Stimulated activated CD4-positive, alpha-beta T cell treated with anti-CD3 and anti-CD28 coated beads, Interleukin-12 subunit alpha, Interleukin-12 subunit beta, amount 100 ng/mL, for 48 hours (primary cell): ENCODE data around the gene POLE3.
"Not testable (repeated sequence)": the region's sequence is repeated elsewhere in the genome, so short reads cannot be mapped to it uniquely, and the experiment has no call there.

ENCODE experiments used
- DNase-seq, 3 donors: peaks; one replicate each; pipeline ENCODE4 v3.0.0-alpha.2; 2020; ENCODE audit warnings: low read depth in 2 of 3, low spot score in 1 of 3

Gene POLE3

GRCh38 chr9:113376634-113377567, 33.6 kb downstream of the POLE3 start, which contains the start of gene HDHD3:
Gene HDHD3 (minus strand): TSS chr9:113376986. CDS start chr9:113374354, 2,632 bp downstream.
- DNase-seq = peak; percentile 62 to 69 (median 65)

GRCh38 chr9:113375057-113376023, 35.1 kb downstream of the POLE3 start:
- no peak for DNase-seq

- no peak for DNase-seq
These were observed 36.6 kb downstream of the POLE3 start for GRCh38 chr9:113373676-113374392.

GRCh38 chr9:113373256-113373655, 37.2 kb downstream of the POLE3 start:
- no peak for DNase-seq

- no peak for DNase-seq
These were observed 38.4 kb downstream of the POLE3 start for GRCh38 chr9:113372059-113372458.

GRCh38 chr9:113370806-113371325, 39.6 kb downstream of the POLE3 start:
- no peak for DNase-seq

GRCh38 chr9:113369855-113370140, 40.7 kb downstream of the POLE3 start:
- no peak for DNase-seq

GRCh38 chr9:113368982-113369854, 41.3 kb downstream of the POLE3 start:
- DNase-seq = no peak

- DNase-seq = no peak
These were observed 42.0 kb downstream of the POLE3 start for GRCh38 chr9:113368348-113368981.

- not testable (repeated sequence) for DNase-seq
These were observed 44.8 kb downstream of the POLE3 start for GRCh38 chr9:113365652-113366051.

- no peak for DNase-seq
These were observed 45.5 kb downstream of the POLE3 start for GRCh38 chr9:113364951-113365350.

- no peak for DNase-seq
These were observed 47.1 kb downstream of the POLE3 start for GRCh38 chr9:113363336-113363735.

GRCh38 chr9:113361304-113362018, 49.0 kb downstream of the POLE3 start:
- no peak for DNase-seq

- DNase-seq = no peak
These were observed 50.1 kb downstream of the POLE3 start for GRCh38 chr9:113360242-113360842.

GRCh38 chr9:113359385-113359784, 51.1 kb downstream of the POLE3 start:
- no peak for DNase-seq
